DOHH2 (cell line): ENCODE measurements around the gene PARP9.

Source experiments
- H3F3A ChIP-seq: fragments of 200-600 bp; sonication (generic), shearing (Covaris generic); 2 replicates; pipeline ENCODE4 v1.6.0; 2016; ENCODE audit warnings: antibody characterized with exemption, mild to moderate bottlenecking; ENCODE audit not compliant: control insufficient read depth, insufficient read depth
- H3K27ac ChIP-seq: fragments of 200-600 bp; sonication (generic); 2 replicates; pipeline ENCODE4 v1.5.1; 2014; ENCODE audit warnings: low read depth, mild to moderate bottlenecking, low read length, moderate library complexity
- H3K27me3 ChIP-seq: fragments of 200-600 bp; sonication (generic); 2 replicates; pipeline ENCODE4 v1.6.1; 2014; ENCODE audit warnings: mild to moderate bottlenecking, low read length, mixed read lengths; ENCODE audit not compliant: control insufficient read depth
- H3K36me3 ChIP-seq: fragments of 200-600 bp; sonication (generic); 2 replicates; pipeline ENCODE4 v1.6.1; 2014; ENCODE audit warnings: mild to moderate bottlenecking, low read length, moderate library complexity, mixed read lengths; ENCODE audit not compliant: control insufficient read depth
- H3K4me1 ChIP-seq: fragments of 200-600 bp; sonication (generic); 2 replicates; pipeline ENCODE4 v1.6.1; 2014; ENCODE audit warnings: mild to moderate bottlenecking, low read length, mixed read lengths; ENCODE audit not compliant: control insufficient read depth
- H3K4me2 ChIP-seq: fragments of 200-600 bp; sonication (generic); 2 replicates; pipeline ENCODE4 v1.6.0; 2014; ENCODE audit warnings: mild to moderate bottlenecking, low read length, moderate library complexity
- H3K4me3 ChIP-seq: fragments of 200-600 bp; sonication (generic); 2 replicates; pipeline ENCODE4 v1.5.1; 2014; ENCODE audit warnings: mild to moderate bottlenecking, low read length, mixed read lengths
- H3K79me2 ChIP-seq: fragments of 200-600 bp; sonication (generic); 2 replicates; pipeline ENCODE4 v1.6.1; 2014; ENCODE audit warnings: mild to moderate bottlenecking, low read length, mixed read lengths; ENCODE audit not compliant: control insufficient read depth
- H3K9me2 ChIP-seq: fragments of 200-600 bp; sonication (generic); replicated peaks from 2 replicates; pipeline ENCODE4 v1.6.1; 2014; ENCODE audit warnings: mild to moderate bottlenecking, low read length, mixed read lengths; ENCODE audit not compliant: control insufficient read depth
- H3K9me3 ChIP-seq: fragments of 200-600 bp; sonication (generic); 2 replicates; pipeline ENCODE4 v1.6.1; 2014; ENCODE audit warnings: antibody characterized with exemption, low read length, mixed read lengths; ENCODE audit not compliant: control insufficient read depth, insufficient read depth
- H4K20me1 ChIP-seq: fragments of 200-600 bp; sonication (generic); 2 replicates; pipeline ENCODE4 v1.6.0; 2014; ENCODE audit warnings: low read depth, mild to moderate bottlenecking, antibody characterized with exemption, low read length, moderate library complexity; ENCODE audit not compliant: control insufficient read depth, insufficient read depth
- EZH2phosphoT487 ChIP-seq: fragments of 200-600 bp; sonication (generic); IDR thresholded peaks from 2 replicates; pipeline ENCODE4 v1.6.1; 2017; ENCODE audit warnings: borderline replicate concordance, mild to moderate bottlenecking, antibody characterized with exemption, low read length, moderate library complexity, mixed read lengths
- TF ChIP-seq, protein P1 (sequence below): fragments of 200-600 bp; sonication (generic); IDR thresholded peaks from one replicate; pipeline ENCODE4 v1.5.1; 2014; ENCODE audit warnings: antibody characterized with exemption, mild to moderate bottlenecking, low read depth, low read length; ENCODE audit not compliant: poor library complexity, severe bottlenecking

Gene PARP9

DNA sequence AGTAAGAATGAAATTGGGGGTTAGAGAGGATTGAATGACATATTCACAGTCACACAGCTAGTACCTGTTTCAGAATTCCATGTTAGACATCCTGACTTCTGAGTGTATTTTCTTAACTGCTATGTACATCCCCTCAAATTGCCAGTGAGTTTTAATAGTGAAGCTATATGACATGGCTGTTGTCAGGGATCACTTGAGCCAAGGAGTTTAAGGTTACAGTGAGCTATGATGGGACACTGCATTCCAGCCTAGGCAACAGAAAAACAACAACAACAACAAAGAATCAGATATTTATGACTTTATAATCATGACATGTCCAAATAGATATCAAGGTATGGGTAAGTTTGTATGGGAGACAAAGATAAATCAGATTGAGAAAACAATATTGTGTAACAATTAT is 29.9 kb upstream of the PARP9 start:
- H3K4me3 ChIP-seq: no peak overlapping the region
- H3F3A ChIP-seq: no peaks in the 10 kb centered on the region
- H3K4me1 ChIP-seq: no peaks in the 10 kb centered on the region
- TF ChIP-seq, protein P1, sequence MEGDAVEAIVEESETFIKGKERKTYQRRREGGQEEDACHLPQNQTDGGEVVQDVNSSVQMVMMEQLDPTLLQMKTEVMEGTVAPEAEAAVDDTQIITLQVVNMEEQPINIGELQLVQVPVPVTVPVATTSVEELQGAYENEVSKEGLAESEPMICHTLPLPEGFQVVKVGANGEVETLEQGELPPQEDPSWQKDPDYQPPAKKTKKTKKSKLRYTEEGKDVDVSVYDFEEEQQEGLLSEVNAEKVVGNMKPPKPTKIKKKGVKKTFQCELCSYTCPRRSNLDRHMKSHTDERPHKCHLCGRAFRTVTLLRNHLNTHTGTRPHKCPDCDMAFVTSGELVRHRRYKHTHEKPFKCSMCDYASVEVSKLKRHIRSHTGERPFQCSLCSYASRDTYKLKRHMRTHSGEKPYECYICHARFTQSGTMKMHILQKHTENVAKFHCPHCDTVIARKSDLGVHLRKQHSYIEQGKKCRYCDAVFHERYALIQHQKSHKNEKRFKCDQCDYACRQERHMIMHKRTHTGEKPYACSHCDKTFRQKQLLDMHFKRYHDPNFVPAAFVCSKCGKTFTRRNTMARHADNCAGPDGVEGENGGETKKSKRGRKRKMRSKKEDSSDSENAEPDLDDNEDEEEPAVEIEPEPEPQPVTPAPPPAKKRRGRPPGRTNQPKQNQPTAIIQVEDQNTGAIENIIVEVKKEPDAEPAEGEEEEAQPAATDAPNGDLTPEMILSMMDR: no peak
- no peak for TF ChIP-seq EZH2phosphoT487
- H3K9me3 ChIP-seq: no peaks in the 10 kb centered on the region
- H3K79me2 ChIP-seq: no peaks in the 10 kb centered on the region
- H3K9me2 ChIP-seq: no peaks in the 10 kb centered on the region
- no peak overlapping the region for H3K27ac ChIP-seq
- no peaks in the 10 kb centered on the region for H4K20me1 ChIP-seq
- no peak overlapping the region for H3K4me2 ChIP-seq
- H3K27me3 ChIP-seq: no peaks in the 10 kb centered on the region
- no peaks in the 10 kb centered on the region for H3K36me3 ChIP-seq

DNA sequence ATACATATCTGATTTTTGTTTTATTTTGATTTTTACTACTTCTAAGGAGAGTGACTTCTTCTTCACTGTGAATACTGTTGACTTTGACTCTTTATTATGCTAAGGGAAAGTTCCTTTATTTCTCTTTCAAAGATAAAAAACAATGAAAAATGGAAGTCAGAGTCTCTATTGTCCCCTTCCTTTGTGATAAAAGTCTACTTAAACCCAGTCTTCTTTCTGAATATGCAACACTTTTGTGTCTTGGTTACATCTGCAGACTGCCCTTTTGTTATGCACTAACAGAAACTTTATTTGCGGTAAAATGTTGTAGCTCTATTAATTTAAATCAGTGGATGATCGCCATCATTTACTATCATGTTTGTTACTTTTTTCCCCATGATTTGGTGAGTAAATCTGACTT is 26.5 kb upstream of the PARP9 start:
- Histone ChIP-seq H3K9me3 (no peaks in the 10 kb centered on the region), H3K36me3 (no peaks in the 10 kb centered on the region), H3K4me3 (no peak overlapping the region), H3K79me2 (no peaks in the 10 kb centered on the region), H3F3A (no peaks in the 10 kb centered on the region), H3K27ac (no peak overlapping the region), H3K4me2 (no peak overlapping the region), H3K4me1 (no peaks in the 10 kb centered on the region), H3K27me3 (no peaks in the 10 kb centered on the region), H4K20me1 (no peaks in the 10 kb centered on the region), H3K9me2 (no peaks in the 10 kb centered on the region)
- TF ChIP-seq, protein P1: no peak
- TF ChIP-seq EZH2phosphoT487: no peak

DNA sequence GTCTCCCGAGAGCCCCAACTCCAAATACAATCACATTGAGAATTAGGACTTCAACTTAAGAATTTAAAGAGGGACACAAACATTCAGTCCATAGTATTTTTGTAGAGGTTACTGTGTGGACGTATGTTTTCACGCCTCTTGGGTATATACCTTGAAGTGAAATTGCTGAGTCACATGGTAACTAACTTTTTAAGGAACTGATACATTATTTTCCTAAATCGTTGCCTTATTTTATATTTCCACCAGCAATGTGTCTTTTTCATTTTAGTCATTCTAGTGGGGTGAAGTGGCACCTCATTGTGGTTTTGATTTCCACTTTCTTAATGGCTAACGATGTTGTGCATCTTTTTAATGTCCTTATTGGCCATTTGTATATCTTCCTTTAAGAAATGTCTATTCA is 25.2 kb upstream of the PARP9 start:
- Histone ChIP-seq H3K9me2 (no peaks in the 10 kb centered on the region), H3F3A (no peaks in the 10 kb centered on the region), H3K4me2 (no peak overlapping the region), H3K36me3 (no peaks in the 10 kb centered on the region), H3K27me3 (no peaks in the 10 kb centered on the region), H3K4me1 (no peaks in the 10 kb centered on the region), H3K79me2 (no peaks in the 10 kb centered on the region), H4K20me1 (no peaks in the 10 kb centered on the region), H3K4me3 (no peak overlapping the region), H3K27ac (no peak overlapping the region), H3K9me3 (no peaks in the 10 kb centered on the region)
- no peak for TF ChIP-seq EZH2phosphoT487
- TF ChIP-seq, protein P1: no peak

DNA sequence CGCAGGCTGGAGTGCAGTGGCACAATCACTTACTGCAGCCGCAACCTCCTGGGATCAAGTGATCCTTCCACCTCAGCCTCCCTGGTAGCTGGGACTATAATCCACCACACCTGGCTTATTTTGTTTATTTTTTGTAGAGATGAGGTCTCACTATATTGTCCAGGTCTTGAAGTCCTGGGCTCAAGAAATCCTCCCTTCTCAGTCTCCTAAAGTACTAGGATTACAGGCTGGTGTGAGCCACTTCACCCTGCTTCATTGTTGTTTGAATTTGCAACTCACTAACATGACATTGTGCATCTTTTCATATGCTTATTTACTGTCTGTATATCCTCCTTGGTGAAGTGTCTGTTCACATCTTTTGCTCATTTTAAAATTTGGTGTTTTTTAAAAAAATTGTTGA is 23.5 kb upstream of the PARP9 start:
- Histone ChIP-seq H3K4me1 (no peaks in the 10 kb centered on the region), H4K20me1 (no peaks in the 10 kb centered on the region), H3K36me3 (no peaks in the 10 kb centered on the region), H3K4me2 (no peak overlapping the region), H3K27ac (no peak overlapping the region), H3F3A (no peaks in the 10 kb centered on the region), H3K27me3 (no peaks in the 10 kb centered on the region), H3K79me2 (no peaks in the 10 kb centered on the region), H3K4me3 (no peak overlapping the region), H3K9me2 (no peaks in the 10 kb centered on the region), H3K9me3 (peaks cover 1% of the 10 kb centered on the region; the same call in 1 of the 2 replicates)
- TF ChIP-seq EZH2phosphoT487: no peak
- TF ChIP-seq, protein P1: no peak
